DMS 273 (cell line): ENCODE measurements around the gene RIPOR3.
A peak's percentile ranks its signal among the peaks of the same experiment; 100 is the strongest.

Source experiments
- DNase-seq: peaks from one replicate; lab custom pipeline; 2025; ENCODE audit not compliant: unreplicated experiment; lab: John Stamatoyannopoulos, UW

The RIPOR3 gene

GRCh38 chr20:50594231-50594590 lies 97.1 kb downstream of the RIPOR3 start:
- no peak for DNase-seq

- no peak for DNase-seq
Measured at GRCh38 chr20:50593005-50593335, 98.4 kb downstream of the RIPOR3 start.

- peak; percentile 38 for DNase-seq
Measured at GRCh38 chr20:50592282-50593004, 98.9 kb downstream of the RIPOR3 start.

- DNase-seq, result no peak
Measured at GRCh38 chr20:50591233-50591852, 100.0 kb downstream of the RIPOR3 start.

GRCh38 chr20:50590348-50590664 lies 101.0 kb downstream of the RIPOR3 start:
- DNase-seq, result no peak

- no peak for DNase-seq
Measured at GRCh38 chr20:50589548-50590347, 101.6 kb downstream of the RIPOR3 start.

- DNase-seq, result peak; percentile 82
Measured at GRCh38 chr20:50588034-50588736, 103.2 kb downstream of the RIPOR3 start.

GRCh38 chr20:50587291-50587961 lies 103.9 kb downstream of the RIPOR3 start:
- DNase-seq, result no peak

- DNase-seq, result no peak
Measured at GRCh38 chr20:50586531-50587232, 104.7 kb downstream of the RIPOR3 start.

- DNase-seq, result no peak
Measured at GRCh38 chr20:50585678-50586077, 105.7 kb downstream of the RIPOR3 start.

GRCh38 chr20:50585214-50585613 lies 106.1 kb downstream of the RIPOR3 start:
- DNase-seq, result no peak

GRCh38 chr20:50584687-50585086 lies 106.7 kb downstream of the RIPOR3 start:
- no peak for DNase-seq

GRCh38 chr20:50583442-50584150 lies 107.7 kb downstream of the RIPOR3 start:
- DNase-seq, result no peak

GRCh38 chr20:50582591-50583234 lies 108.6 kb downstream of the RIPOR3 start:
- no peak for DNase-seq

GRCh38 chr20:50582092-50582491 lies 109.2 kb downstream of the RIPOR3 start:
- no peak for DNase-seq

GRCh38 chr20:50580842-50581544 lies 110.3 kb downstream of the RIPOR3 start:
- DNase-seq, result no peak

GRCh38 chr20:50580016-50580747 lies 111.2 kb downstream of the RIPOR3 start:
- peak; percentile 72 for DNase-seq

GRCh38 chr20:50579511-50579910 lies 111.8 kb downstream of the RIPOR3 start:
- DNase-seq, result no peak
